Parathyroid adenoma (tissue), 2 donors: ENCODE data around the gene CYSTM1.
"Not testable (repeated sequence)": the region's sequence is repeated elsewhere in the genome, so short reads cannot be mapped to it uniquely, and the experiment has no call there.

Source experiments
- H2AFZ ChIP-seq: fragments of 300-600 bp; sonication (generic); one replicate; pipeline ENCODE4 v1.7.0; 2017; ENCODE audit warnings: antibody characterized with exemption, mild to moderate bottlenecking
- H3K27ac ChIP-seq: fragments of 300-600 bp; sonication (generic); one replicate; pipeline ENCODE4 v1.7.0; 2017
- H3K27me3 ChIP-seq: fragments of 300-600 bp; sonication (generic); one replicate; pipeline ENCODE4 v1.7.0; 2017; ENCODE audit warnings: low read length; ENCODE audit not compliant: control insufficient read depth, insufficient read depth
- H3K36me3 ChIP-seq: fragments of 300-600 bp; sonication (generic); one replicate; pipeline ENCODE4 v1.7.0; 2017; ENCODE audit warnings: low read length; ENCODE audit not compliant: control insufficient read depth, insufficient read depth
- H3K4me1 ChIP-seq: fragments of 300-600 bp; sonication (generic); one replicate; pipeline ENCODE4 v1.7.0; 2017; ENCODE audit warnings: control low read depth
- H3K4me2 ChIP-seq: fragments of 300-600 bp; sonication (generic); one replicate; pipeline ENCODE4 v1.7.0; 2017; ENCODE audit warnings: low read length
- H3K4me3 ChIP-seq: fragments of 300-600 bp; sonication (generic); one replicate; pipeline ENCODE4 v1.7.0; 2017; ENCODE audit warnings: low read depth, low read length
- H3K79me2 ChIP-seq: fragments of 300-600 bp; sonication (generic); one replicate; pipeline ENCODE4 v1.7.0; 2017; ENCODE audit warnings: control low read depth
- H3K9ac ChIP-seq: fragments of 300-600 bp; sonication (generic); one replicate; pipeline ENCODE4 v1.7.0; 2017; ENCODE audit warnings: mild to moderate bottlenecking
- H3K9me3 ChIP-seq: fragments of 300-600 bp; sonication (generic); one replicate; pipeline ENCODE4 v1.7.0; 2017; ENCODE audit warnings: low read length; ENCODE audit not compliant: control insufficient read depth
- CTCF ChIP-seq: fragments of 300-600 bp; sonication (generic); IDR thresholded peaks from one replicate; pipeline ENCODE4 v1.7.0; 2017; ENCODE audit warnings: antibody characterized with exemption, mild to moderate bottlenecking
- donor health status: primary hyperparathyroidism.

Gene CYSTM1

GRCh38 chr5:140192715-140193430 is 17.9 kb downstream of the CYSTM1 start:
- Histone ChIP-seq H3K79me2 (no peaks in the 10 kb centered on the region), H3K4me1 (no peaks in the 10 kb centered on the region), H3K36me3 (no peaks in the 10 kb centered on the region), H3K9ac (no peak overlapping the region), H3K27me3 (no peaks in the 10 kb centered on the region), H3K4me3 (no peak overlapping the region), H2AFZ (no peak overlapping the region), H3K4me2 (no peak overlapping the region), H3K9me3 (no peaks in the 10 kb centered on the region), H3K27ac (no peak overlapping the region)
- TF ChIP-seq CTCF, result no peak

DNA sequence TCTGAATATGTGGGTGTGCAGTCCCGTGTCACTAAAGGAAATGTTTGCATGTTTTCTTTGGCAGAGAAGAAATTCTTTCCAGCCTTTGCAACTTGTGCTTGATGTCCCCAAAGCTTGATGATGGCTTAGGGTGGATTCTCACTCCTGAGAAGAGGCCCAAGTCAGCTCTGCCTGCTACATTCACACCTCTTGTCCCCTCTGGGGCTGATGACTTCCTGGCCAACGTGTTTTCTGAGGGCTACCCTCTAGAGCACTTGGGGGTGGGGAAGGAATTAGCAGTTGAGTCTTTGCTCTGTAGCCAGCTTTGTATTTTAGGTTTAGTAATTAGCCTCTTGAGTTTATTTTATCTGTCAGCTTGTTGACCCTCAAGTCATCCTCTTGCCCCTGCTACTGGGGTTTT is 19.7 kb downstream of the CYSTM1 start:
- no peak overlapping the region for H2AFZ ChIP-seq
- H3K27ac ChIP-seq, result no peak overlapping the region
- H3K4me3 ChIP-seq, result no peak overlapping the region
- H3K79me2 ChIP-seq, result peaks cover 4% of the 10 kb centered on the region
- H3K4me2 ChIP-seq, result no peak overlapping the region
- no peaks in the 10 kb centered on the region for H3K27me3 ChIP-seq
- H3K9ac ChIP-seq, result no peak overlapping the region
- TF ChIP-seq CTCF, result no peak
- H3K4me1 ChIP-seq, result no peaks in the 10 kb centered on the region
- H3K9me3 ChIP-seq, result no peaks in the 10 kb centered on the region
- H3K36me3 ChIP-seq, result no peaks in the 10 kb centered on the region

- Histone ChIP-seq H3K4me3 (no peak overlapping the region), H3K4me1 (no peaks in the 10 kb centered on the region), H3K9me3 (no peaks in the 10 kb centered on the region), H3K36me3 (no peaks in the 10 kb centered on the region), H2AFZ (no peak overlapping the region), H3K27me3 (no peaks in the 10 kb centered on the region), H3K9ac (no peak overlapping the region), H3K4me2 (no peak overlapping the region), H3K27ac (no peak overlapping the region), H3K79me2 (peaks cover 8% of the 10 kb centered on the region)
- TF ChIP-seq CTCF, result no peak
These were observed 21.3 kb downstream of the CYSTM1 start for GRCh38 chr5:140196115-140196814.

DNA sequence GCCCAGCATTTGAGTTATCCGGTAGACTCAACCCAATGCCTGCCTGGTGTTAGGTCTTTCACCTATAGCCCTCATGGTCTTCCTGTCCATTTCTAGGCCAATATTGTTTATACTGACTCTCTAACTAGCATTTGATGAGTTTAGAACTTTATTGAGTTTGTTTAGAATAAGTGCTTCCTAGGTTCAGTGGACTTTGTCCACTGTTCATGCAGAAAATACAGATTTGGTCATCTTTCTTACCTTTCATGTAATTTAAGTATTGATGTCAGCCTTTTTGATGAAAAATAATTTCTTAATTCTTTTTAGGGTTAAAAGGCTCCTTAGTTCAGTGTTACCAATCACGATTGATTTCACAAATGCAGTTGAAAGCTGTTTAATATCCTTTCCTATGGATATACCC is 22.0 kb downstream of the CYSTM1 start:
- Histone ChIP-seq H3K27ac (no peak overlapping the region), H3K36me3 (no peaks in the 10 kb centered on the region), H2AFZ (no peak overlapping the region), H3K9ac (no peak overlapping the region), H3K4me1 (no peaks in the 10 kb centered on the region), H3K79me2 (peaks cover 12% of the 10 kb centered on the region), H3K4me2 (no peak overlapping the region), H3K4me3 (no peak overlapping the region), H3K27me3 (no peaks in the 10 kb centered on the region), H3K9me3 (no peaks in the 10 kb centered on the region)
- TF ChIP-seq CTCF, result no peak

- not testable (repeated sequence) for H3K27me3 ChIP-seq, H3K36me3 ChIP-seq, H3K9ac ChIP-seq, H2AFZ ChIP-seq, H3K4me1 ChIP-seq, H3K27ac ChIP-seq, H3K9me3 ChIP-seq, H3K4me2 ChIP-seq, H3K4me3 ChIP-seq
- H3K79me2 ChIP-seq, result peaks cover 18% of the 10 kb centered on the region
These were observed 23.9 kb downstream of the CYSTM1 start for GRCh38 chr5:140198915-140199314.
